Measurements from ENCODE around the gene POLR1C.
"Not testable (repeated sequence)": the region's sequence is repeated elsewhere in the genome, so short reads cannot be mapped to it uniquely, and the experiment has no call there.

The POLR1C gene

GRCh38 chr6:43509984-43510826 lies 6.7 kb upstream of the POLR1C start, which contains the start of gene LRRC73:
TSS of gene LRRC73 (minus strand) at chr6:43510346. CDS start at chr6:43509785, 561 bp downstream.
- peak; percentile 63 to 83 for DNase-seq (ENCODE audit: low read depth in 2 of 2)

GRCh38 chr6:43510827-43511163 lies 6.1 kb upstream of the POLR1C start:
- DNase-seq (ENCODE audit: low read depth in 2 of 2), result no peak

DNA sequence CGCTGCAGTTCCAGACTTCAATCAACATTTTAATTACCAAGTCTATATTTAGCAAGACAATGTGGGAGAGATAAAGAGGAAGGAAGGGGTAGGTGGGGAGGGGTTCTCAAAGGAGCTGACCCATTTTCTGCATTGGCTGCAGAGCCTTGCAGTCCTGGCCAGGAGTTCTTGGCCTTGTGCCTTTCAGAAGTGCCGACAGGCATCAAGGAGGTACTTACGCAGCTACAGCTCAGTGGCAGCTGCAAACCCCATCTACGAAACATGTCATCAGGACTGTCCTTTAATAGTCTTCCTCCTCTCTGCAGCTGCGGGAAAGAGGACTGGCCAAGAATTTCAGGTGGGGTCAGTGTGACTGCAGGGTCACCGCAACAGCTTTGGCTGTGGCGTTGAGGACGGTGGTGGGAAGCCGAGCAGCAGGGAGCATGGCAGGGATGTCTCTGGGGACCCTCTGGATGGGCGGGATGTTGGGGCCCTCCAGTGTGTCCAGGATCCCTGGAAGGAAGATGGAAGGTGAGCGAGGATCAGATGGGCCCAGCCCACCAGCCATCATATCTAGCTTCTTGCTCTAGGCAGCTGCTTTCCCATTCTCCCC lies 5.0 kb upstream of the POLR1C start:
- no peak for DNase-seq (ENCODE audit: low read depth in 2 of 2)

DNA sequence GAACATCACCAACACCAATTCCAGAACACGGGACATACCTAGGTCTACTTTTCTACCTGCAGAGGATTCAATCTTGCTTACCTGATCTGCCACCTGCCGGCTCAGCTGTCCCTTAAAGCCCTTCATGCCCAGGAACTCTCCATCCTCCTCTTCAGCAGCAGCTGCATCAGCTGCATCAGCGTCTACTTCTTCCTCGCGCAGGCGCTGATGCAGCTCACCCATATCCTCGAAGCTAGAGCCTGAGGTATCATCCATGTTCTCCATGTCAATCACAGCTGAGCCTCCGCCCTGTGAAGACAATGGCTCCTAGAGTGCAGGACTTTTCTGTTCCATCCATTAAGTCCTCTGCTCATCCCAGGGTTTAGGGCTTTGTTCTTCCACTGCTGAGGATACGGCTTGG lies 1.1 kb upstream of the POLR1C start:
- DNase-seq (ENCODE audit: low read depth in 2 of 2), result no peak

DNA sequence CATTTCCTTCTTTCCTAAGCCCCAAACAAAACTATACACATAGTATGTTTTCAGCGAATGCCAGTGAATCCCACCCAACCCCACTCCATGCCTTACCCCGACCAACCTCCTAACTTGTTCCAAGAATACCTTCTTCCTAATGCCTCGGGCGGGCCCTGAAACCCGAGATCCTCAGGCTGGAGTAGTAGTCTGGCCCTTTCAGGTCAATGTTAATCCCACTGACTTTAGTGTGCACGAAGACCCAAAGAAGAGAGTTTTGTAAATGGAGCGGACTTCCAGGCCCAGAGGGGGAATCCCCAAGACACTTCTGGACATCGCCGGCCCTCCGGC lies 557 bp upstream of the POLR1C start:
- no peak for DNase-seq (ENCODE audit: low read depth in 2 of 2)

DNA sequence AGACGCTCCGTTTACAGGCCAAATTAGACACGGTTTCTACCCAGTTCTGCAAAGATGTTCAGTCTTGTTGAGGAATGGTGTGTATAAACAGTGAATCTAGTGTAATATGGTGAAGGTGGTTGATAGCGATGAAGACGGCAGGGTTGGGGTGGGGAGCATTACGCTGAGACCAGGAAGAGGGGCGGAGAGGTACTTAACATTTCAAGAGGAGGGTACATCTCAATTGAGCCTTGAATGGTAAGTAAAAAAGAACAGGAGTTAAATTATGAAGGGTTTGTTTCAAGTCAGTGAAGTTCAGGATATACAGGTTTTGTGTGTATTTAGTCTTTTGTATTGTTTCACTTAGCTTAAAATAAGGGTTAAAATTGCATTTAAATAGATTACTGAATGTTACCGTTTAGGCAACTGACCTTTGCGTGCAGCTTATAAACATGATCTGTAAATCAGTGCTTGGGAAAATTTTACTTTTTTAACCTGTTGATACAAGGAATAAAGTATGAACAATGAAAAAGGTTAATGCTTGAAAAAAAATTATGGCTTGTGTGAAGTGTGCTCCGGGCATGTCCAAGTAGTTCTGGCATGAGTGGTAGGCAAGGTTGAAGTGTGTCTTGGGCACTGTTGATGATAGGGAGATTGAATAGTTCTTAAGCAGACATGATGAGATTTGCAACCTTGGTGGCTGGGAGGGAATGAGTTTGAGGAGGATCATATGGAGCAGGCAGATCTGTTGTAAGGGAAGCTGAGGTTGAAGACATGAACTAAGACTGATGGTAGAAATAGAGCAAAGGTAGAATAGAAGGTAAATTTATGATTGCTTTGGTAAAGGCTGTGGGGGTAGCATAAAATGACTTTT lies 842 bp downstream of the POLR1C start:
- DNase-seq (ENCODE audit: low read depth in 2 of 2), result no peak

DNA sequence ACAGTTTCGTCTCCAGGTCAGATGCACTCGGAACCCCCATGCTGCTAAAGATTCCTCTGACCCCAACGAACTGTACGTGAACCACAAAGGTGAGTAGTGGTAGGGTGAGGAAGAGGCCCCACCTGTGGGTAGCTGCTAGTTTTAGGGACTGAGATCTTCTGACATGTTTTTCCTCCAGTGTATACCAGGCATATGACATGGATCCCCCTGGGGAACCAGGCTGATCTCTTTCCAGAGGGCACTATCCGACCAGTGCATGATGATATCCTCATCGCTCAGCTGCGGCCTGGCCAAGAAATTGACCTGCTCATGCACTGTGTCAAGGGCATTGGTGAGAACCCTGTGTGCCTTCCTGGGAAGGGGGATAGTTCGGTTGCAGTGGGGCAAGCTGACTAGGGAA lies 3.2 kb downstream of the POLR1C start:
- DNase-seq (ENCODE audit: low read depth in 2 of 2), result no peak

DNA sequence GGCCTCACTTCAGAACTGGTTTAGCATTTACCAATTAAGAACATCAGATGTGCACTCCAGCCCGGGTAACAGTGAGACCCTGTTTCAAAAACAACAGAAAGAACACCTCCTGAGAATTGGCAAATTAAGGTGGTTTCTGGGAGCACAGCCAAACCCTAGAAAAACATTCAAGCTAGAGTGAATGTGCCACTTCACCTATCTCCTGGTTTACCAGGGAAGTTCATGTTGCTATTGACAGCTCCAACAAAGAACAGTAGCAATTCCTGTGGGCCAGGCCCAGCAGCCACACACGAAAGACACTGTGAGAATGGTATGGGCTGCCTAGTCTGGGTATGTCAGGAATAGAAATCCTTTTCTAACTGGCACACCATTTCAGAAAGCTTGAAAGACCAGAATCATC lies 4.9 kb downstream of the POLR1C start:
- DNase-seq (ENCODE audit: low read depth in 2 of 2), result no peak

DNA sequence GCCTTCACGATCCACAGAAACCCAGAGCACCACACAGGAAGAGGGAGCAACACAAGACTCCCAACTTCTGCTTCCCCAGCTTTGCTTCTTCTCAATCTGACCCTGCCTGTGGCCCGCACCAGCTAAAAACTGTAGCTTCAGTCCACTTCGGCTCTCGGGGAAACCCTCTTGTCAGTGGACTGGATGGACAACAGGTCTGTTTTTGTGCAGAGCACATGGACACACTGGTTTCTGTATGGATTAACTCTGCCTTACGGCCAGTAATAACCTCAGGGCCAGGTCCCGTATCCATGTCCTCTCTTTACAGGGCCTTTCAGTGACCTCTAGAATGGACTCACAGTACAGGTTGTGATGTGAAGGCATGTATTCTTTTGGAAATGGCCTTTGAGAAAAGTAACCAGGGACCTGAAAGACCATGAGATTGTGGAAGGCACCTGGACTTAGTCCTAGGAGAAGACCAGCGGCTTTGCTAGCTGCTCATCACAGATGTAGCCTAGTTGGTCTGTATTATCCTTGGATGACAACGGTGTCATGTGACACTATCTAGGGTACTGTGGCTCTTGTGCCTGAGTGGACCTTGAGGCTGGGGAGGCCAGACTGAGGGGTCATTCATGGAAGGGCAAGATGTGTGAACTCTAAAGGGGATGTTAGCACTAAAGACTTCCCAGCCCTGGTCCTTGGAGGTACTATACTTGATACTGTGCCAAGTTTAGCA lies 5.8 kb downstream of the POLR1C start:
- DNase-seq (ENCODE audit: low read depth in 2 of 2), result no peak

- DNase-seq (ENCODE audit: low read depth in 2 of 2), result no peak
These were observed 6.4 kb downstream of the POLR1C start for GRCh38 chr6:43523284-43523683.

DNA sequence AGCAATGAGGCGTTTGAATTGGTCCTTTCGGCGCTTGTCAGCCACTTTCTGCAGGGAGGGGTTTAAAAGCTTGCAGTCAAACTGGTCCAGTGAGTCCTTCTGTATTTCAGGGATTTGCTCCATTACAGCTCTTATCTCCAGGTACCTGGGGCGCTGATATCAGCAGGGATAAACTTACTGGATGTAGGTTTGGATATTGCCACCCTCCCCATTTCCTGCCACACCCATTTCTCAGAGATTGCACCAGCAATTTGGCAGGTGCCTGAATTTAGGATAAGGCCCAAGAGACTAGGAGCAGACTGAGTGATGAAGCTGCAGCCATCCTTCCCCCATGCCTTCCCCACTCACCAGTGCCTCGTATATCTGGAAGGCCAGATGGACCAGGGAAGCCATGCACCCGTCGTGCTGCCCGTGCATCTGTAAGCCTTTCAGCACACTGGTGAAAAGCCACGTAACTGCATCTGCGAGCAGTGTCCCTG lies 7.6 kb downstream of the POLR1C start:
- DNase-seq (ENCODE audit: low read depth in 2 of 2), result no peak

DNA sequence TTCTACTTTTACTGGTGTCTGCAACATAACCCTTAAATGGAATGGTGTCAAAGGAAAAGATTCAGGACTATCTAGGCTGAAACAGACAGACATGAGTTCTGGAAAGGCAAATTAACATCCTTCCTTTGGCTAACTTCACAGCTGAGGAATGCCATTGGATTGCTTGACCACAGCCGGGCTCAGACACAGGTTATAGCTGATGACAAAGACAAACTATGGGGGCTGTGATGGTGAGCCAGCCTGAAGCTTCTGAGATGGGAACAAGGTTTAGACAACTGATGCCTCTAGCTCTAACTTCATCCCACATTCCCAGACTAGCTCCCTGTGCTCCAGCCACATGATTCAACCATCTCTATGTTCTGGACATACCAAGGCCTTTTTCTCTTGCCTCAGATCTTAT lies 15.3 kb downstream of the POLR1C start:
- no peak for DNase-seq (ENCODE audit: low read depth in 2 of 2)

DNA sequence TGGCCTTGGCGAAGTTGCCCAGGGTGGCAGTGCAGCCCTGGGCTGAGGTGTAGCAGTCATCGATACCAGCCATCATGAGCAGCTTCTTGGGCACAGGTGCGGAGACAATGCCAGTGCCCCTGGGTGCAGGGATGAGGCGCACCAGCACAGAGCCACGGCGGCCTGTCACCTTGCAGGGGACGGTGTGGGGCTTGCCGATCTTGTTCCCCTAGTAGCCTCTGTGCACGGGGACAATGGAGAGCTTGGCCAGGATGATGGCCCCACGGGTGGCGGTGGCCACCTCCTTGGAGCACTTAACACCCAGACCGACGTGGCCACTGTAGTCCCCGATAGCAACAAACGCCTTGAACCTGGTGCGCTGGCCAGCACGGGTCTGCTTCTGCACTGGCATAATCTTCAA lies 22.1 kb downstream of the POLR1C start:
- not testable (repeated sequence) for DNase-seq (ENCODE audit: low read depth in 2 of 2)

GRCh38 chr6:43539409-43539808 lies 22.5 kb downstream of the POLR1C start:
- not testable (repeated sequence) for DNase-seq (ENCODE audit: low read depth in 2 of 2)

DNA sequence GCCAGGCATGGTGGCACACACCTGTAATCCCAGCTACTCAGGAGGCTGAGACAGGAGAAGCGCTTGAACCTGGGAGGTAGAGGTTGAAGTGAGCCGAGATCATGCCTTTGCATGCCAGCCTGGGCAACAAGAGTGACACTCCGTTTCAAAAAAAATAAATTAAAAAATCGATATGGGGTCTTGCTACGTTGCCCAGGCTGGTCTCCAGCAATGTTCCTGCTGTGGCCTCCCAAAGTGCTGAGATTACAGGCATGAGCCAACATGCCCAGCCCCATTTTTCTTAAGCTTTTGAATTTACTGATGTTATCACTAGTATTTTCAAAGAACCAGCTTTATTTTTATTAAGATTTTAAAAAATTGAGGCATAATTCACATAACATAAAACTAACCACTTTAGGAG lies 23.6 kb downstream of the POLR1C start:
- DNase-seq (ENCODE audit: low read depth in 2 of 2), result no peak

- no peak for DNase-seq (ENCODE audit: low read depth in 2 of 2)
These were observed 25.0 kb downstream of the POLR1C start for GRCh38 chr6:43541774-43542471.

- no peak for DNase-seq (ENCODE audit: low read depth in 2 of 2)
These were observed 27.6 kb downstream of the POLR1C start for GRCh38 chr6:43544461-43544860.

DNA sequence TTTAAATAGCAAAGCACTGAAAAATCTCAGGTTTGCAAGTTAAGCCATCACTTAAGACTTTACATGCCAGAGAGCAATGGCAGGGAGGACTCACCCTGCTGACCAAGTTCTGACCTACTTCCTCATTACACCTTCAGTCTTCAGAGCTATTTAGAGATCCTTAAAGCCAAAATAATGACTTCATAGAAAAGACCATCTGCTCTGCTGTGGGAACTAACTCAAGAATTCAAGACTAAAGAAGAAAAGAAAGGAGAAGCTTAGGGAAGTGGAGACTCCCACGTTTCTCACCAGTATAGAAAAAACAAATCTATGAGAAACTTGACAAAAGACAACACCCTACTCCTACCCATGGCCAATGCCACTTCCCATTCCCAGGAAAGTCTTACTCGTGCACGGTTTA lies 30.3 kb downstream of the POLR1C start:
- no peak for DNase-seq (ENCODE audit: low read depth in 2 of 2)

DNA sequence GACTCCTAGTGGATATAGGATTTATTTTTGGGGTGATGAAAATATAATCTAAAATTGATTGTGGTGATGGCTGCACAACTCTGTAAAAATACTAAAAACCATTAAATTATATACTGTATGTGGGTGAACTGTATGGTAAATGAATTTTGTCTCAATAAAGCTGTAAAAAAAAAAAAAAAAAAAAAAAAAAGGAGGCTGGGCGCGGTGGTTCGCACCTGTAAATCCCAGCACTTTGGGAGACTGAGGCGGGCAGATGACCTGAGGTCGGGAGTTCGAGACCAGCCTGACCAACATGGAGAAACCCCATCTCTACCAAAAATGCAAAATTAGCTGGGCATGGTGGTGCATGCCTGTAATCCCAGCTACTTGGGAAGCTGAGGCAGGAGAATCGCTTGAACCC lies 40.7 kb downstream of the POLR1C start:
- not testable (repeated sequence) for DNase-seq (ENCODE audit: low read depth in 2 of 2)

- no peak for DNase-seq (ENCODE audit: low read depth in 2 of 2)
These were observed 42.4 kb downstream of the POLR1C start for GRCh38 chr6:43559328-43559727.

GRCh38 chr6:43570876-43571441 lies 54.1 kb downstream of the POLR1C start:
- DNase-seq (ENCODE audit: low read depth in 2 of 2), result no peak

All from stimulated activated CD4-positive, alpha-beta T cell treated with anti-CD3 and anti-CD28 coated beads, Interleukin-1b, Interleukin-23, amount 100 ng/mL, for 4 hours (primary cell).